CD1c-positive myeloid dendritic cell (primary cell): ENCODE measurements around the gene RPL23.

Experiments used
- DNase-seq: peaks from one replicate; pipeline ENCODE4 v3.0.0-alpha.2; 2016; ENCODE audit errors: extremely low spot score

RPL23 gene

GRCh38 chr17:38853292-38854219 lies at the start of gene RPL23:
Gene RPL23 (minus strand): TSS chr17:38853721. CDS start chr17:38853710, 11 bp downstream.
- DNase-seq, result peak; percentile 99

- DNase-seq, result peak; percentile 89
These were observed 47.6 kb upstream of the RPL23 start for GRCh38 chr17:38900978-38901656.

GRCh38 chr17:38899421-38899820 lies 45.9 kb upstream of the RPL23 start:
- no peak for DNase-seq

- peak; percentile 64 for DNase-seq
These were observed 45.4 kb upstream of the RPL23 start for GRCh38 chr17:38898812-38899348.

GRCh38 chr17:38898291-38898679 lies 44.8 kb upstream of the RPL23 start:
- no peak for DNase-seq

- DNase-seq, result no peak
These were observed 44.3 kb upstream of the RPL23 start for GRCh38 chr17:38897671-38898290.

- no peak for DNase-seq
These were observed 43.7 kb upstream of the RPL23 start for GRCh38 chr17:38897176-38897575.

- DNase-seq, result no peak
These were observed 42.9 kb upstream of the RPL23 start for GRCh38 chr17:38896346-38896954.

- no peak for DNase-seq
These were observed 40.8 kb upstream of the RPL23 start for GRCh38 chr17:38894276-38894675.

- peak; percentile 80 for DNase-seq
These were observed 40.1 kb upstream of the RPL23 start for GRCh38 chr17:38893607-38894006.

- no peak for DNase-seq
These were observed 39.6 kb upstream of the RPL23 start for GRCh38 chr17:38893113-38893512.

GRCh38 chr17:38892620-38893019 lies 39.1 kb upstream of the RPL23 start:
- DNase-seq, result no peak

GRCh38 chr17:38892083-38892482 lies 38.6 kb upstream of the RPL23 start:
- no peak for DNase-seq

GRCh38 chr17:38891441-38891840 lies 37.9 kb upstream of the RPL23 start:
- no peak for DNase-seq

- DNase-seq, result no peak
These were observed 36.9 kb upstream of the RPL23 start for GRCh38 chr17:38890410-38890746.

GRCh38 chr17:38889745-38890409 lies 36.4 kb upstream of the RPL23 start:
- no peak for DNase-seq

GRCh38 chr17:38888842-38889241 lies 35.3 kb upstream of the RPL23 start:
- DNase-seq, result no peak

GRCh38 chr17:38886643-38887010 lies 33.1 kb upstream of the RPL23 start:
- no peak for DNase-seq

GRCh38 chr17:38885728-38886642 lies 32.5 kb upstream of the RPL23 start:
- DNase-seq, result no peak

GRCh38 chr17:38885044-38885727 lies 31.7 kb upstream of the RPL23 start:
- DNase-seq, result no peak
